Measurements from ENCODE around the gene NDE1. TPM values are rescaled to one million over a fixed set of nuclear protein-coding genes. Genes with fewer than 3 reads are reported as not detected.

The NDE1 gene
- total RNA-seq (2022): 60.7 and 67.7 TPM in 2 replicates
- Bru-seq, nascent RNA: percentile 63 among the genes with signal in this experiment
- BruChase-seq, experiment 1, labeled RNA remaining after a 2-hour chase: percentile 64 among the genes with signal in this experiment
- percentile 67 among the genes with signal in this experiment for BruChase-seq, experiment 2, labeled RNA remaining after a 6-hour chase
- long read RNA-seq, transcript NDE1-201 (9 exons, 3,221 nt): major isoform, 6 of 19 reads
- long read RNA-seq, partial matches to known transcripts: 1 of 19 reads
- long read RNA-seq, other reads (novel, unspliced or antisense): 12 of 19 reads

GRCh38 chr16:15650019-15650697 is at the start of gene NDE1:
Gene NDE1 (plus strand): TSS chr16:15650245. CDS start chr16:15664779, 14,534 bp downstream.
- H3K9me3 ChIP-seq: no peaks in the 10 kb centered on the region
- peak within 1 kb of the TSS; percentile 70 for H3K4me3 ChIP-seq (ENCODE audit: low read depth, low read length)
- TF ChIP-seq CTCF (IDR thresholded peaks at IDR 0.05; ENCODE audit: insufficient read depth in 1 of 2, low read depth in 1 of 2, low read length in 1 of 2, severe bottlenecking in 1 of 2, unreplicated experiment in 1 of 2): no peak
- H3K9me3 Mint-ChIP-seq (ENCODE audit: unreplicated experiment): no peaks in the 10 kb centered on the region
- H3K36me3 ChIP-seq (ENCODE audit: control insufficient read depth, insufficient read depth, low read length): peaks cover 2% of the 10 kb centered on the region; the same call in 1 of the 2 replicates
- peaks cover 7% of the 10 kb centered on the region for H3K36me3 Mint-ChIP-seq (ENCODE audit: insufficient read depth, unreplicated experiment)
- CTCF ChIA-PET: interaction anchor here (1.0 kb wide), 1 partner anchor 32 kb away, joined by 3 read pairs; no protein-coding TSS in a partner anchor
- H3K4me3 Mint-ChIP-seq (ENCODE audit: unreplicated experiment): peak within 1 kb of the TSS; percentile 97
- BruUV-seq (replicated peaks): no TSS peak
- no peaks in the 10 kb centered on the region for H3K27me3 Mint-ChIP-seq (ENCODE audit: insufficient read depth, unreplicated experiment)
- H3K4me1 ChIP-seq: peaks cover 4% of the 10 kb centered on the region
- peak within 1 kb of the TSS; percentile 92 for H3K27ac Mint-ChIP-seq (ENCODE audit: unreplicated experiment)
- POLR2A ChIA-PET: no interaction called here
- DNase-seq: peak; percentile 90 to 92
- no peaks in the 10 kb centered on the region for H3K27me3 ChIP-seq (replicated peaks; ENCODE audit: control insufficient read depth, insufficient read depth, low read length)
- H3K4me1 Mint-ChIP-seq (ENCODE audit: low read depth, unreplicated experiment): no peaks in the 10 kb centered on the region
- intact Hi-C loops (cut with micrococcal nuclease; ENCODE audit: unreplicated experiment): no loop called here

GRCh38 chr16:15601212-15601879 is 48.7 kb upstream of the NDE1 start:
- intact Hi-C loops (cut with micrococcal nuclease; ENCODE audit: unreplicated experiment): no loop called here
- H3K36me3 Mint-ChIP-seq (ENCODE audit: insufficient read depth, unreplicated experiment): peaks cover 17% of the 10 kb centered on the region
- H3K27me3 ChIP-seq (replicated peaks; ENCODE audit: control insufficient read depth, insufficient read depth, low read length): no peaks in the 10 kb centered on the region
- H3K27ac Mint-ChIP-seq (ENCODE audit: unreplicated experiment): no peak overlapping the region
- no peaks in the 10 kb centered on the region for H3K27me3 Mint-ChIP-seq (ENCODE audit: insufficient read depth, unreplicated experiment)
- POLR2A ChIA-PET: no interaction called here
- peaks cover 7% of the 10 kb centered on the region for H3K4me1 Mint-ChIP-seq (ENCODE audit: low read depth, unreplicated experiment)
- H3K4me3 ChIP-seq (ENCODE audit: low read depth, low read length): no peak overlapping the region
- no peaks in the 10 kb centered on the region for H3K4me1 ChIP-seq
- H3K9me3 ChIP-seq: no peaks in the 10 kb centered on the region
- no peak for TF ChIP-seq CTCF (IDR thresholded peaks at IDR 0.05; ENCODE audit: insufficient read depth in 1 of 2, low read depth in 1 of 2, low read length in 1 of 2, severe bottlenecking in 1 of 2, unreplicated experiment in 1 of 2)
- BruUV-seq (replicated peaks): no TSS peak
- H3K9me3 Mint-ChIP-seq (ENCODE audit: unreplicated experiment): no peaks in the 10 kb centered on the region
- H3K36me3 ChIP-seq (ENCODE audit: control insufficient read depth, insufficient read depth, low read length): no peaks in the 10 kb centered on the region
- CTCF ChIA-PET: no interaction called here
- no peak overlapping the region for H3K4me3 Mint-ChIP-seq (ENCODE audit: unreplicated experiment)
- DNase-seq: no peak

- TF ChIP-seq CTCF (IDR thresholded peaks at IDR 0.05; ENCODE audit: insufficient read depth in 1 of 2, low read depth in 1 of 2, low read length in 1 of 2, severe bottlenecking in 1 of 2, unreplicated experiment in 1 of 2): no peak
- ChIA-PET CTCF (no interaction called here), POLR2A (no interaction called here)
- Histone ChIP-seq H3K27me3 (replicated peaks; ENCODE audit: control insufficient read depth, insufficient read depth, low read length) (no peaks in the 10 kb centered on the region), H3K9me3 (no peaks in the 10 kb centered on the region), H3K4me3 (ENCODE audit: low read depth, low read length) (no peak overlapping the region), H3K36me3 (ENCODE audit: control insufficient read depth, insufficient read depth, low read length) (no peaks in the 10 kb centered on the region), H3K4me1 (no peaks in the 10 kb centered on the region)
- no peaks in the 10 kb centered on the region for H3K9me3 Mint-ChIP-seq (ENCODE audit: unreplicated experiment)
- no TSS peak for BruUV-seq (replicated peaks)
- H3K36me3 Mint-ChIP-seq (ENCODE audit: insufficient read depth, unreplicated experiment): peaks cover 22% of the 10 kb centered on the region
- peaks cover 7% of the 10 kb centered on the region for H3K4me1 Mint-ChIP-seq (ENCODE audit: low read depth, unreplicated experiment)
- H3K27me3 Mint-ChIP-seq (ENCODE audit: insufficient read depth, unreplicated experiment): no peaks in the 10 kb centered on the region
- DNase-seq: peak in 1 of 2 experiments; percentile 24
- no peak overlapping the region for H3K27ac Mint-ChIP-seq (ENCODE audit: unreplicated experiment)
- intact Hi-C loops (cut with micrococcal nuclease; ENCODE audit: unreplicated experiment): no loop called here
- no peak overlapping the region for H3K4me3 Mint-ChIP-seq (ENCODE audit: unreplicated experiment)
Measured at GRCh38 chr16:15602285-15603044, 47.6 kb upstream of the NDE1 start.

Data from Caco-2 (cell line).